HG03439 (cell line): Measurements from ENCODE around the gene ENTPD6.
A peak's percentile ranks its signal among the peaks of the same experiment; 100 is the strongest.
"Not testable (repeated sequence)": the region's sequence is repeated elsewhere in the genome, so short reads cannot be mapped to it uniquely, and the experiment has no call there.

Source experiments
- ATAC-seq: cut with Tn5 transposase; IDR thresholded peaks from one replicate; pipeline ENCODE4 v1.9.1; 2021; ENCODE audit warnings: mild to moderate bottlenecking, moderate library complexity; ENCODE audit not compliant: unreplicated experiment

Gene ENTPD6

GRCh38 chr20:25240851-25241658, 45.5 kb downstream of the ENTPD6 start:
- not testable (repeated sequence) for ATAC-seq

- ATAC-seq: not testable (repeated sequence)
Measured at GRCh38 chr20:25241659-25241955, 46.1 kb downstream of the ENTPD6 start.

- no peak for ATAC-seq
Measured at GRCh38 chr20:25242231-25242630, 46.7 kb downstream of the ENTPD6 start.

GRCh38 chr20:25243416-25243979, 48.0 kb downstream of the ENTPD6 start:
- no peak for ATAC-seq

- no peak for ATAC-seq
Measured at GRCh38 chr20:25244976-25245375, 49.5 kb downstream of the ENTPD6 start.

GRCh38 chr20:25245461-25245860, 49.9 kb downstream of the ENTPD6 start:
- no peak for ATAC-seq

- no peak for ATAC-seq
Measured at GRCh38 chr20:25246182-25246999, 50.9 kb downstream of the ENTPD6 start.

GRCh38 chr20:25247000-25247517, 51.5 kb downstream of the ENTPD6 start:
- peak; percentile 1 for ATAC-seq

GRCh38 chr20:25247518-25247955, 52.0 kb downstream of the ENTPD6 start:
- ATAC-seq: peak; percentile 34

GRCh38 chr20:25247956-25248785, 52.7 kb downstream of the ENTPD6 start, which contains the start of gene PYGB:
PYGB (plus strand) TSS chr20:25248085; CDS start chr20:25248179, 94 bp downstream.
- ATAC-seq: peak; percentile 72

GRCh38 chr20:25248786-25249172, 53.3 kb downstream of the ENTPD6 start:
- peak; percentile 0 for ATAC-seq

- no peak for ATAC-seq
Measured at GRCh38 chr20:25249198-25249931, 53.9 kb downstream of the ENTPD6 start.

- ATAC-seq: no peak
Measured at GRCh38 chr20:25250508-25250907, 55.0 kb downstream of the ENTPD6 start.

GRCh38 chr20:25251019-25251418, 55.5 kb downstream of the ENTPD6 start:
- no peak for ATAC-seq

GRCh38 chr20:25251558-25251957, 56.0 kb downstream of the ENTPD6 start:
- ATAC-seq: no peak

- ATAC-seq: no peak
Measured at GRCh38 chr20:25252230-25252651, 56.7 kb downstream of the ENTPD6 start.

GRCh38 chr20:25252686-25253421, 57.3 kb downstream of the ENTPD6 start:
- ATAC-seq: no peak

GRCh38 chr20:25253606-25254275, 58.2 kb downstream of the ENTPD6 start:
- ATAC-seq: no peak

- ATAC-seq: no peak
Measured at GRCh38 chr20:25254571-25254970, 59.1 kb downstream of the ENTPD6 start.
